OCI-LY1 (cell line): ENCODE results near the gene UBE2N.

Experiments used
- CTCF ChIP-seq: fragments of 200-600 bp; sonication (generic), shearing (Covaris generic); IDR thresholded peaks from 2 replicates; pipeline ENCODE4 v1.5.1; 2017; ENCODE audit warnings: mild to moderate bottlenecking, antibody characterized with exemption, low read length, moderate library complexity, mixed read lengths
- EZH2 ChIP-seq: fragments of 200-600 bp; sonication (generic), shearing (Covaris generic); IDR thresholded peaks from 2 replicates; pipeline ENCODE4 v1.8.0; 2017; ENCODE audit warnings: borderline replicate concordance, mixed run types, mild to moderate bottlenecking, antibody characterized with exemption, low read length, moderate library complexity, mixed read lengths

- no peak for TF ChIP-seq CTCF
- no peak for TF ChIP-seq EZH2
Measured at GRCh38 chr12:93404961-93405849, 36.5 kb downstream of the UBE2N start.
